Thyroid gland (tissue), 4 donors: ENCODE data around the gene ONECUT3. TPM values are rescaled to one million over a fixed set of nuclear protein-coding genes. Genes with fewer than 3 reads are reported as not detected.

Source experiments
- DNase-seq, 2 donors: peaks; one replicate each; pipeline ENCODE4 v3.0.0-alpha.2; 2019
- H3K27ac ChIP-seq, 3 donors: fragments of 200-600 bp; sonication (generic); 1 replicate in 2 of 3; 2 replicates in 1 of 3; pipeline ENCODE4 v1.5.1; 2016 to 2019; ENCODE audit warnings: mild to moderate bottlenecking in 1 of 3, moderate library complexity in 1 of 3
- H3K27me3 ChIP-seq: fragments of 200-600 bp; sonication (generic); one replicate; pipeline ENCODE4 v1.5.1; 2019
- H3K36me3 ChIP-seq, 2 donors: fragments of 200-600 bp; sonication (generic); one replicate each; pipeline ENCODE4 v1.5.1; 2016 to 2019
- H3K4me1 ChIP-seq, 2 donors: fragments of 200-600 bp; sonication (generic); one replicate each; pipeline ENCODE4 v1.5.1; 2017 to 2019
- H3K4me3 ChIP-seq, 3 donors: fragments of 200-600 bp; sonication (generic); replicated peaks in 1 of 3; 1 replicate in 2 of 3; 2 replicates in 1 of 3; pipeline ENCODE4 v1.5.1; 2016; ENCODE audit warnings: mild to moderate bottlenecking in 1 of 3
- H3K9me3 ChIP-seq: fragments of 200-600 bp; sonication (generic); one replicate; pipeline ENCODE4 v1.5.1; 2017
- CTCF ChIP-seq, 6 experiments: fragments of 200-600 bp in 3 of 6; fragments of 450-650 bp in 3 of 6; sonication (generic) in 3 of 6; IDR thresholded peaks; one replicate each; pipeline ENCODE4 v1.5.1; 2016 to 2019; ENCODE audit warnings: antibody characterized with exemption in 6 of 6, mild to moderate bottlenecking in 2 of 6, inconsistent platforms in 1 of 6, moderate library complexity in 1 of 6
- POLR2A ChIP-seq, 2 donors: fragments of 450-650 bp; IDR thresholded peaks; one replicate each; pipeline ENCODE4 v1.6.1; 2017; ENCODE audit warnings: antibody characterized with exemption in 2 of 2, mild to moderate bottlenecking in 2 of 2, moderate library complexity in 1 of 2
- WGBS, 2 donors: methylation state at CpG; one replicate each; pipeline ENCODE4 v1.1.5; 2017; 5-methylcytosine and 5-hydroxymethylcytosine counted together
- intact Hi-C: fragments of 100-400 bp; cut with DNase I; formaldehyde crosslinking; loops from one replicate; pipeline ENCODE4 v1.15.1; 2023
- total RNA-seq, 4 donors: library from RNA; depleted of rRNA; stranded (reverse); fragments of >200 nt; gene quantifications; one replicate each; pipeline ENCODE4 v1.2.3, GENCODE V29; 2016

The ONECUT3 gene
- total RNA-seq, 4 donors from 2014 or later, result not detected

GRCh38 chr19:1783354-1783753, 30.0 kb downstream of the ONECUT3 start:
- Histone ChIP-seq H3K27ac (no peak overlapping the region), H3K4me1 (no peaks in the 10 kb centered on the region), H3K9me3 (no peaks in the 10 kb centered on the region), H3K27me3 (peaks cover 11% of the 10 kb centered on the region), H3K4me3 (no peak overlapping the region), H3K36me3 (no peaks in the 10 kb centered on the region)
- TF ChIP-seq POLR2A (IDR thresholded peaks at IDR 0.05) (no peak), CTCF (IDR thresholded peaks at IDR 0.05) (no peak)
- whole genome bisulfite sequencing, 2 donors, result 81 to 93% methylated on average over 4 of the region's 4 CpGs
- intact Hi-C loops, result no loop called here
- no peak for DNase-seq

GRCh38 chr19:1783874-1784273, 30.6 kb downstream of the ONECUT3 start:
- TF ChIP-seq POLR2A (IDR thresholded peaks at IDR 0.05) (no peak), CTCF (IDR thresholded peaks at IDR 0.05) (no peak)
- no peaks in the 10 kb centered on the region for H3K4me1 ChIP-seq
- H3K36me3 ChIP-seq, result no peaks in the 10 kb centered on the region
- peaks cover 11% of the 10 kb centered on the region for H3K27me3 ChIP-seq
- intact Hi-C loops, result no loop called here
- no peaks in the 10 kb centered on the region for H3K9me3 ChIP-seq
- no peak overlapping the region for H3K27ac ChIP-seq
- H3K4me3 ChIP-seq, result no peak overlapping the region
- 87 to 88% methylated on average over 9 of the region's 9 CpGs for WGBS, 2 donors
- DNase-seq, result no peak

- H3K27me3 ChIP-seq, result peaks cover 4% of the 10 kb centered on the region
- H3K4me3 ChIP-seq, result no peak overlapping the region
- H3K27ac ChIP-seq, result no peak overlapping the region
- intact Hi-C loops, result no loop called here
- TF ChIP-seq CTCF (IDR thresholded peaks at IDR 0.05) (no peak), POLR2A (IDR thresholded peaks at IDR 0.05) (no peak)
- 84 to 92% methylated on average over 8 to 19 of the region's 19 CpGs for WGBS, 2 donors
- DNase-seq, result no peak
- H3K4me1 ChIP-seq, result no peaks in the 10 kb centered on the region
- H3K36me3 ChIP-seq, result no peaks in the 10 kb centered on the region
- no peaks in the 10 kb centered on the region for H3K9me3 ChIP-seq
Observed at GRCh38 chr19:1785310-1785709, 32.0 kb downstream of the ONECUT3 start.

- Histone ChIP-seq H3K27ac (no peak overlapping the region), H3K4me3 (no peak overlapping the region), H3K27me3 (no peaks in the 10 kb centered on the region), H3K9me3 (no peaks in the 10 kb centered on the region), H3K4me1 (no peaks in the 10 kb centered on the region), H3K36me3 (no peaks in the 10 kb centered on the region)
- TF ChIP-seq CTCF (IDR thresholded peaks at IDR 0.05) (no peak), POLR2A (IDR thresholded peaks at IDR 0.05) (no peak)
- intact Hi-C loops, result no loop called here
- 80 to 85% methylated on average over 6 to 8 of the region's 8 CpGs for WGBS, 2 donors
- DNase-seq, result no peak
Observed at GRCh38 chr19:1786668-1787067, 33.4 kb downstream of the ONECUT3 start.

GRCh38 chr19:1787116-1787515, 33.8 kb downstream of the ONECUT3 start:
- intact Hi-C loops, result no loop called here

More at GRCh38 chr19:1787116-1787515, 33.8 kb downstream of the ONECUT3 start:
- 74 to 80% methylated on average over 8 of the region's 8 CpGs for WGBS, 2 donors
- no peak overlapping the region for H3K4me3 ChIP-seq
- DNase-seq, result no peak
- no peaks in the 10 kb centered on the region for H3K36me3 ChIP-seq
- H3K4me1 ChIP-seq, result no peaks in the 10 kb centered on the region
- no peaks in the 10 kb centered on the region for H3K9me3 ChIP-seq
- no peak overlapping the region for H3K27ac ChIP-seq
- TF ChIP-seq POLR2A (IDR thresholded peaks at IDR 0.05), result no peak
- TF ChIP-seq CTCF (IDR thresholded peaks at IDR 0.05), result no peak
- no peaks in the 10 kb centered on the region for H3K27me3 ChIP-seq
